DND-41 (cell line): Measurements from ENCODE around the gene RBM45.

Source experiments
- ATAC-seq: fragments of 200-7000 bp; cut with Tn5 transposase; 3 replicates; pipeline ENCODE4 v1.9.1; 2021; ENCODE audit warnings: low read depth; ENCODE audit not compliant: insufficient read depth
- DNase-seq: peaks from one replicate; pipeline ENCODE4 v3.0.0-alpha.2; 2020
- H2AFZ ChIP-seq: 2 replicates; pipeline ENCODE4 v1.6.0; 2012; ENCODE audit warnings: low read depth, low read length
- H3K27ac ChIP-seq: 2 replicates; pipeline ENCODE4 v1.5.1; 2012; ENCODE audit warnings: low read length, inconsistent platforms
- H3K27me3 ChIP-seq: fragments of 200-600 bp; sonication (generic); 2 replicates; pipeline ENCODE4 v1.6.0; 2012; ENCODE audit warnings: low read length, mild to moderate bottlenecking, inconsistent platforms; ENCODE audit not compliant: insufficient read depth, poor library complexity
- H3K36me3 ChIP-seq: 2 replicates; pipeline ENCODE4 v1.5.1; 2012; ENCODE audit warnings: low read length, inconsistent platforms; ENCODE audit not compliant: insufficient read depth
- H3K4me1 ChIP-seq: 2 replicates; pipeline ENCODE4 v1.5.1; 2012; ENCODE audit warnings: mild to moderate bottlenecking, low read length; ENCODE audit not compliant: insufficient read depth
- H3K4me2 ChIP-seq: 2 replicates; pipeline ENCODE4 v1.6.0; 2012; ENCODE audit warnings: mild to moderate bottlenecking, moderate library complexity, low read length, inconsistent platforms; ENCODE audit not compliant: insufficient read depth
- H3K4me3 ChIP-seq, 2 experiments: fragments of 200-600 bp in 1 of 2; shearing (Covaris generic) in 1 of 2; 2 replicates each; pipeline ENCODE4 v1.5.1; 2012 to 2016; ENCODE audit warnings: inconsistent platforms in 2 of 2, low read length in 2 of 2, mild to moderate bottlenecking in 2 of 2, low read depth in 1 of 2, moderate library complexity in 1 of 2
- H3K79me2 ChIP-seq: 2 replicates; pipeline ENCODE4 v1.6.0; 2012; ENCODE audit warnings: low read length, inconsistent platforms; ENCODE audit not compliant: insufficient read depth
- H3K9ac ChIP-seq: 2 replicates; pipeline ENCODE4 v1.6.0; 2012; ENCODE audit warnings: low read depth, mild to moderate bottlenecking, inconsistent platforms, low read length, moderate library complexity
- H3K9me3 ChIP-seq: 2 replicates; pipeline ENCODE4 v1.5.1; 2012; ENCODE audit warnings: low read length, moderate library complexity, mild to moderate bottlenecking, inconsistent platforms; ENCODE audit not compliant: insufficient read depth, severe bottlenecking
- H4K20me1 ChIP-seq: 2 replicates; pipeline ENCODE4 v1.6.0; 2012; ENCODE audit warnings: low read length; ENCODE audit not compliant: insufficient read depth
- CTCF ChIP-seq: IDR thresholded peaks from 2 replicates; pipeline ENCODE4 v1.5.1; 2012; ENCODE audit warnings: borderline replicate concordance, low read length, moderate library complexity, mild to moderate bottlenecking; ENCODE audit not compliant: poor library complexity, severe bottlenecking; ENCODE audit errors: extremely low read depth
- EZH2 ChIP-seq: IDR thresholded peaks from 3 replicates; pipeline ENCODE4 v1.6.1; 2012; ENCODE audit warnings: borderline replicate concordance, low read depth, mild to moderate bottlenecking, moderate library complexity, low read length, inconsistent platforms; ENCODE audit not compliant: severe bottlenecking

RBM45 gene

DNA sequence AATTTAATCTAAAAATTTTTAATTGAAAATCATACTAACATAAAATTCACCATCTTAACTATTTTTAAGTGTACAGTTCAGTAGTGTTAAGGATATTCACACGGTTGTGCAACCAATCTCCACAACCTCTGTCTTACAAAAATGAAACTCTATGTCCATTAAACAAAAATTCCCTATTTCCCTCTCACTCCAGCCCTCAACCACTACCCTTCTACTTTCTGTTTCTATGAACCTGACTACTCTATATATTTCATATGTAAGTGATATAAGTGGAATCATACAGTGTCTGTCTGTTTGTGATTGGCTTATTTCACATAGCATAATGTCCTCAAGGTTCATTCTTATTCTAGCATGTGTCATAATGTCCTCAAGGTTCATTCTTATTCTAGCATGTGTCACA is 47.7 kb downstream of the RBM45 start:
- DNase-seq (no peak), ATAC-seq (no peak)
- TF ChIP-seq CTCF (no peak), EZH2 (no peak)
- H3K4me3 ChIP-seq, result no peak overlapping the region
- no peaks in the 10 kb centered on the region for H3K4me1 ChIP-seq
- H3K27me3 ChIP-seq, result peaks cover 4% of the 10 kb centered on the region
- no peak overlapping the region for H3K9ac ChIP-seq
- H4K20me1 ChIP-seq, result no peaks in the 10 kb centered on the region
- H3K9me3 ChIP-seq, result no peaks in the 10 kb centered on the region
- no peak overlapping the region for H3K27ac ChIP-seq
- no peak overlapping the region for H3K4me2 ChIP-seq
- no peak overlapping the region for H2AFZ ChIP-seq
- H3K79me2 ChIP-seq, result no peaks in the 10 kb centered on the region
- no peaks in the 10 kb centered on the region for H3K36me3 ChIP-seq

- no peak overlapping the region for H3K4me3 ChIP-seq
- no peak overlapping the region for H2AFZ ChIP-seq
- H3K27me3 ChIP-seq, result peaks cover 4% of the 10 kb centered on the region
- ATAC-seq (no peak), DNase-seq (no peak)
- no peaks in the 10 kb centered on the region for H3K79me2 ChIP-seq
- H3K9ac ChIP-seq, result no peak overlapping the region
- no peak for TF ChIP-seq CTCF
- TF ChIP-seq EZH2, result no peak
- H3K4me2 ChIP-seq, result no peak overlapping the region
- no peaks in the 10 kb centered on the region for H3K36me3 ChIP-seq
- H3K9me3 ChIP-seq, result no peaks in the 10 kb centered on the region
- no peaks in the 10 kb centered on the region for H3K4me1 ChIP-seq
- no peaks in the 10 kb centered on the region for H4K20me1 ChIP-seq
- no peak overlapping the region for H3K27ac ChIP-seq
Measured at GRCh38 chr2:178160601-178161000, 48.4 kb downstream of the RBM45 start.

- no peak overlapping the region for H2AFZ ChIP-seq
- ATAC-seq (no peak), DNase-seq (no peak)
- TF ChIP-seq CTCF (no peak), EZH2 (no peak)
- no peak overlapping the region for H3K9ac ChIP-seq
- H3K27ac ChIP-seq, result no peak overlapping the region
- H3K4me2 ChIP-seq, result no peak overlapping the region
- H3K27me3 ChIP-seq, result peaks cover 4% of the 10 kb centered on the region
- no peaks in the 10 kb centered on the region for H3K79me2 ChIP-seq
- no peaks in the 10 kb centered on the region for H3K4me1 ChIP-seq
- no peaks in the 10 kb centered on the region for H4K20me1 ChIP-seq
- H3K9me3 ChIP-seq, result no peaks in the 10 kb centered on the region
- H3K36me3 ChIP-seq, result no peaks in the 10 kb centered on the region
- H3K4me3 ChIP-seq, result no peak overlapping the region
Measured at GRCh38 chr2:178163395-178163794, 51.2 kb downstream of the RBM45 start.

DNA sequence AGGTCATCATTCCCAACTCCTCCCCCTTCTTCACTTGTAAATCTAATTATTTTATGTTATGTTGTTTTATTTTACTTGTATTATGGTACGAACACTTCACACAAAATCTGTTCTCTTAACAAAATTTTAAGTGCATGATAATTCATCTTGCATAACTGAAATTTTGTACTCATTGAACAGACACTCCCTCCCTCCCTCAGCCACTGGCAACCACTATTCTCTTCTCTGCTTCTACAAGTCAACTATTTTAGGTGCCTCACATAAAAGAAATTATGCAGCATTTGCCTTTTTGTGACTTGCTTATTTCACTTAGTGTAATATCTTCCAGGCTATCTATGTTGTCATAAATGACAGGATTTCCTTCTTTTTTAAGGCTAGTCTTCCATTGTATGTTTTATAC is 51.7 kb downstream of the RBM45 start:
- no peak overlapping the region for H3K9ac ChIP-seq
- no peak for TF ChIP-seq CTCF
- TF ChIP-seq EZH2, result no peak
- no peak for ATAC-seq
- H3K4me1 ChIP-seq, result no peaks in the 10 kb centered on the region
- no peaks in the 10 kb centered on the region for H3K36me3 ChIP-seq
- no peak overlapping the region for H3K27ac ChIP-seq
- H3K4me2 ChIP-seq, result no peak overlapping the region
- H3K79me2 ChIP-seq, result no peaks in the 10 kb centered on the region
- H3K27me3 ChIP-seq, result peaks cover 4% of the 10 kb centered on the region
- no peaks in the 10 kb centered on the region for H3K9me3 ChIP-seq
- no peaks in the 10 kb centered on the region for H4K20me1 ChIP-seq
- DNase-seq, result no peak
- no peak overlapping the region for H2AFZ ChIP-seq
- H3K4me3 ChIP-seq, result no peak overlapping the region
